MV-4-11 (cell line): ENCODE measurements around the gene DNAAF3.
"Not testable (repeated sequence)": the region's sequence is repeated elsewhere in the genome, so short reads cannot be mapped to it uniquely, and the experiment has no call there.

Experiments used
- DNase-seq: peaks from one replicate; lab custom pipeline; 2025; lab: John Stamatoyannopoulos, UW

Gene DNAAF3

GRCh38 chr19:55166530-55167268 lies at the start of gene DNAAF3:
DNAAF3 (minus strand) TSS chr19:55166613; CDS start chr19:55166413, 200 bp downstream.
- peak; percentile 99 for DNase-seq

GRCh38 chr19:55213547-55213946 lies 47.1 kb upstream of the DNAAF3 start:
- no peak for DNase-seq

GRCh38 chr19:55212447-55212846 lies 46.0 kb upstream of the DNAAF3 start:
- peak; percentile 35 for DNase-seq

GRCh38 chr19:55209693-55210472 lies 43.5 kb upstream of the DNAAF3 start:
- DNase-seq = no peak

GRCh38 chr19:55208880-55209692 lies 42.7 kb upstream of the DNAAF3 start, which contains the start of gene PTPRH:
PTPRH (minus strand) TSS chr19:55209501; CDS start chr19:55209433, 68 bp downstream.
- peak; percentile 57 for DNase-seq

- DNase-seq = peak; percentile 87
Observed at GRCh38 chr19:55206664-55207500, 40.5 kb upstream of the DNAAF3 start.

- DNase-seq = not testable (repeated sequence)
Observed at GRCh38 chr19:55202199-55202598, 35.8 kb upstream of the DNAAF3 start.

- DNase-seq = no peak
Observed at GRCh38 chr19:55199620-55200204, 33.3 kb upstream of the DNAAF3 start.

GRCh38 chr19:55198651-55199050 lies 32.2 kb upstream of the DNAAF3 start:
- DNase-seq = no peak

GRCh38 chr19:55197528-55197927 lies 31.1 kb upstream of the DNAAF3 start:
- no peak for DNase-seq

- DNase-seq = no peak
Observed at GRCh38 chr19:55196803-55197202, 30.4 kb upstream of the DNAAF3 start.

- peak; percentile 70 for DNase-seq
Observed at GRCh38 chr19:55193481-55193880, 27.1 kb upstream of the DNAAF3 start.

GRCh38 chr19:55189403-55189835 lies 23.0 kb upstream of the DNAAF3 start:
- DNase-seq = no peak

GRCh38 chr19:55188625-55189024 lies 22.2 kb upstream of the DNAAF3 start:
- no peak for DNase-seq

- DNase-seq = no peak
Observed at GRCh38 chr19:55186080-55186479, 19.7 kb upstream of the DNAAF3 start.

- DNase-seq = no peak
Observed at GRCh38 chr19:55181740-55182139, 15.3 kb upstream of the DNAAF3 start.

- DNase-seq = peak; percentile 45
Observed at GRCh38 chr19:55179606-55180484, 13.4 kb upstream of the DNAAF3 start, which contains the start of gene SYT5. SYT5 (minus strand) TSS chr19:55180289; CDS start chr19:55179041, 1,248 bp downstream.

GRCh38 chr19:55178781-55179599 lies 12.6 kb upstream of the DNAAF3 start:
- peak; percentile 94 for DNase-seq

- DNase-seq = peak; percentile 27
Observed at GRCh38 chr19:55176076-55176475, 9.7 kb upstream of the DNAAF3 start.
